ENCODE data around the gene SSBP4. TPM values are rescaled to one million over a fixed set of nuclear protein-coding genes. Genes with fewer than 3 reads are reported as not detected.
A peak's percentile ranks its signal among the peaks of the same experiment; 100 is the strongest.

The SSBP4 gene
- total and polyA plus RNA-seq, 2 experiments from 2014 or later, result 44.4 to 52.0 TPM

DNA sequence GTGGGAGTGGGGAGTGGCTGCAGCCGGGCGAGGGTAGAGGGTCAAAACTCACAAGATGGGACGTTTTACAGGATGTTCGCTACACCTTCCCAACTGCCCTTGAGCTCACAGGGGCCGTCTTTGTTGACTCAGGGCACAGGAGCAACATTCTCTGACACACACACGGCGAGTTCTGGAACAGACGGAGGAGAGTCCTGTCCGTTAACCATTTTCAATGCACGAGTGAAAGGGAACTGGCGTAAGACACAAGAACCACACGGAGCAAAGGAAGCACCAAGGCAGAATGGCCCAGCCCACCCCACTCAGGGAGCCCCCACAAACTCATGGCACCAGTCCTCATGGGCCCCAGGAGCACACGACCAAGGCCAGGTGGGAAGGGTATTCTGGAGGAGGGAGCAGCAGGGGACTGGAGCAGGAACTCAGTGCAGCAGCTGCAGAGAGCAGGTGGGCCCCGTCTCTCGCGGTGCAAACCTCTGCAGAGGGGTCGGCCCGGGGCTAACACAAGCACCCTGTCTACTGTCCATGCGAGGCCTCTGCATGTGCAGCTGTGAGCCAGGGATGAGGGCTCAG, 56.6 kb downstream of the SSBP4 start:
- TF ChIP-seq, protein P1, sequence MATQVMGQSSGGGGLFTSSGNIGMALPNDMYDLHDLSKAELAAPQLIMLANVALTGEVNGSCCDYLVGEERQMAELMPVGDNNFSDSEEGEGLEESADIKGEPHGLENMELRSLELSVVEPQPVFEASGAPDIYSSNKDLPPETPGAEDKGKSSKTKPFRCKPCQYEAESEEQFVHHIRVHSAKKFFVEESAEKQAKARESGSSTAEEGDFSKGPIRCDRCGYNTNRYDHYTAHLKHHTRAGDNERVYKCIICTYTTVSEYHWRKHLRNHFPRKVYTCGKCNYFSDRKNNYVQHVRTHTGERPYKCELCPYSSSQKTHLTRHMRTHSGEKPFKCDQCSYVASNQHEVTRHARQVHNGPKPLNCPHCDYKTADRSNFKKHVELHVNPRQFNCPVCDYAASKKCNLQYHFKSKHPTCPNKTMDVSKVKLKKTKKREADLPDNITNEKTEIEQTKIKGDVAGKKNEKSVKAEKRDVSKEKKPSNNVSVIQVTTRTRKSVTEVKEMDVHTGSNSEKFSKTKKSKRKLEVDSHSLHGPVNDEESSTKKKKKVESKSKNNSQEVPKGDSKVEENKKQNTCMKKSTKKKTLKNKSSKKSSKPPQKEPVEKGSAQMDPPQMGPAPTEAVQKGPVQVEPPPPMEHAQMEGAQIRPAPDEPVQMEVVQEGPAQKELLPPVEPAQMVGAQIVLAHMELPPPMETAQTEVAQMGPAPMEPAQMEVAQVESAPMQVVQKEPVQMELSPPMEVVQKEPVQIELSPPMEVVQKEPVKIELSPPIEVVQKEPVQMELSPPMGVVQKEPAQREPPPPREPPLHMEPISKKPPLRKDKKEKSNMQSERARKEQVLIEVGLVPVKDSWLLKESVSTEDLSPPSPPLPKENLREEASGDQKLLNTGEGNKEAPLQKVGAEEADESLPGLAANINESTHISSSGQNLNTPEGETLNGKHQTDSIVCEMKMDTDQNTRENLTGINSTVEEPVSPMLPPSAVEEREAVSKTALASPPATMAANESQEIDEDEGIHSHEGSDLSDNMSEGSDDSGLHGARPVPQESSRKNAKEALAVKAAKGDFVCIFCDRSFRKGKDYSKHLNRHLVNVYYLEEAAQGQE (IDR thresholded peaks at IDR 0.05; ENCODE audit: unreplicated experiment), result no peak
- TF ChIP-seq, protein P2, sequence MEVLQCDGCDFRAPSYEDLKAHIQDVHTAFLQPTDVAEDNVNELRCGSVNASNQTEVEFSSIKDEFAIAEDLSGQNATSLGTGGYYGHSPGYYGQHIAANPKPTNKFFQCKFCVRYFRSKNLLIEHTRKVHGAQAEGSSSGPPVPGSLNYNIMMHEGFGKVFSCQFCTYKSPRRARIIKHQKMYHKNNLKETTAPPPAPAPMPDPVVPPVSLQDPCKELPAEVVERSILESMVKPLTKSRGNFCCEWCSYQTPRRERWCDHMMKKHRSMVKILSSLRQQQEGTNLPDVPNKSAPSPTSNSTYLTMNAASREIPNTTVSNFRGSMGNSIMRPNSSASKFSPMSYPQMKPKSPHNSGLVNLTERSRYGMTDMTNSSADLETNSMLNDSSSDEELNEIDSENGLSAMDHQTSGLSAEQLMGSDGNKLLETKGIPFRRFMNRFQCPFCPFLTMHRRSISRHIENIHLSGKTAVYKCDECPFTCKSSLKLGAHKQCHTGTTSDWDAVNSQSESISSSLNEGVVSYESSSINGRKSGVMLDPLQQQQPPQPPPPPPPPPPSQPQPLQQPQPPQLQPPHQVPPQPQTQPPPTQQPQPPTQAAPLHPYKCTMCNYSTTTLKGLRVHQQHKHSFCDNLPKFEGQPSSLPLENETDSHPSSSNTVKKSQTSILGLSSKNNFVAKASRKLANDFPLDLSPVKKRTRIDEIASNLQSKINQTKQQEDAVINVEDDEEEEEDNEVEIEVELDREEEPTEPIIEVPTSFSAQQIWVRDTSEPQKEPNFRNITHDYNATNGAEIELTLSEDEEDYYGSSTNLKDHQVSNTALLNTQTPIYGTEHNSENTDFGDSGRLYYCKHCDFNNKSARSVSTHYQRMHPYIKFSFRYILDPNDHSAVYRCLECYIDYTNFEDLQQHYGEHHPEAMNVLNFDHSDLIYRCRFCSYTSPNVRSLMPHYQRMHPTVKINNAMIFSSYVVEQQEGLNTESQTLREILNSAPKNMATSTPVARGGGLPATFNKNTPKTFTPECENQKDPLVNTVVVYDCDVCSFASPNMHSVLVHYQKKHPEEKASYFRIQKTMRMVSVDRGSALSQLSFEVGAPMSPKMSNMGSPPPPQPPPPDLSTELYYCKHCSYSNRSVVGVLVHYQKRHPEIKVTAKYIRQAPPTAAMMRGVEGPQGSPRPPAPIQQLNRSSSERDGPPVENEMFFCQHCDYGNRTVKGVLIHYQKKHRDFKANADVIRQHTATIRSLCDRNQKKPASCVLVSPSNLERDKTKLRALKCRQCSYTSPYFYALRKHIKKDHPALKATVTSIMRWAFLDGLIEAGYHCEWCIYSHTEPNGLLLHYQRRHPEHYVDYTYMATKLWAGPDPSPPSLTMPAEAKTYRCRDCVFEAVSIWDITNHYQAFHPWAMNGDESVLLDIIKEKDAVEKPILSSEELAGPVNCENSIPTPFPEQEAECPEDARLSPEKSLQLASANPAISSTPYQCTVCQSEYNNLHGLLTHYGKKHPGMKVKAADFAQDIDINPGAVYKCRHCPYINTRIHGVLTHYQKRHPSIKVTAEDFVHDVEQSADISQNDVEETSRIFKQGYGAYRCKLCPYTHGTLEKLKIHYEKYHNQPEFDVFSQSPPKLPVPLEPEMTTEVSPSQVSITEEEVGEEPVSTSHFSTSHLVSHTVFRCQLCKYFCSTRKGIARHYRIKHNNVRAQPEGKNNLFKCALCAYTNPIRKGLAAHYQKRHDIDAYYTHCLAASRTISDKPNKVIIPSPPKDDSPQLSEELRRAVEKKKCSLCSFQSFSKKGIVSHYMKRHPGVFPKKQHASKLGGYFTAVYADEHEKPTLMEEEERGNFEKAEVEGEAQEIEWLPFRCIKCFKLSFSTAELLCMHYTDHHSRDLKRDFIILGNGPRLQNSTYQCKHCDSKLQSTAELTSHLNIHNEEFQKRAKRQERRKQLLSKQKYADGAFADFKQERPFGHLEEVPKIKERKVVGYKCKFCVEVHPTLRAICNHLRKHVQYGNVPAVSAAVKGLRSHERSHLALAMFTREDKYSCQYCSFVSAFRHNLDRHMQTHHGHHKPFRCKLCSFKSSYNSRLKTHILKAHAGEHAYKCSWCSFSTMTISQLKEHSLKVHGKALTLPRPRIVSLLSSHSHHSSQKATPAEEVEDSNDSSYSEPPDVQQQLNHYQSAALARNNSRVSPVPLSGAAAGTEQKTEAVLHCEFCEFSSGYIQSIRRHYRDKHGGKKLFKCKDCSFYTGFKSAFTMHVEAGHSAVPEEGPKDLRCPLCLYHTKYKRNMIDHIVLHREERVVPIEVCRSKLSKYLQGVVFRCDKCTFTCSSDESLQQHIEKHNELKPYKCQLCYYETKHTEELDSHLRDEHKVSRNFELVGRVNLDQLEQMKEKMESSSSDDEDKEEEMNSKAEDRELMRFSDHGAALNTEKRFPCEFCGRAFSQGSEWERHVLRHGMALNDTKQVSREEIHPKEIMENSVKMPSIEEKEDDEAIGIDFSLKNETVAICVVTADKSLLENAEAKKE (CRISPR knock-in tag; IDR thresholded peaks at IDR 0.05), result no peak
- TF ChIP-seq JUNB (IDR thresholded peaks at IDR 0.05; ENCODE audit: unreplicated experiment) (no peak), CREB1 (CRISPR knock-in tag; IDR thresholded peaks at IDR 0.05; ENCODE audit: low read depth) (no peak), POLR2AphosphoS5 (IDR thresholded peaks at IDR 0.05; ENCODE audit: low read depth) (no peak), EZH2phosphoT487 (IDR thresholded peaks at IDR 0.05; ENCODE audit: unreplicated experiment) (no peak), STAT1 (IDR thresholded peaks at IDR 0.05; ENCODE audit: unreplicated experiment) (no peak)
- TF ChIP-seq, protein P3, sequence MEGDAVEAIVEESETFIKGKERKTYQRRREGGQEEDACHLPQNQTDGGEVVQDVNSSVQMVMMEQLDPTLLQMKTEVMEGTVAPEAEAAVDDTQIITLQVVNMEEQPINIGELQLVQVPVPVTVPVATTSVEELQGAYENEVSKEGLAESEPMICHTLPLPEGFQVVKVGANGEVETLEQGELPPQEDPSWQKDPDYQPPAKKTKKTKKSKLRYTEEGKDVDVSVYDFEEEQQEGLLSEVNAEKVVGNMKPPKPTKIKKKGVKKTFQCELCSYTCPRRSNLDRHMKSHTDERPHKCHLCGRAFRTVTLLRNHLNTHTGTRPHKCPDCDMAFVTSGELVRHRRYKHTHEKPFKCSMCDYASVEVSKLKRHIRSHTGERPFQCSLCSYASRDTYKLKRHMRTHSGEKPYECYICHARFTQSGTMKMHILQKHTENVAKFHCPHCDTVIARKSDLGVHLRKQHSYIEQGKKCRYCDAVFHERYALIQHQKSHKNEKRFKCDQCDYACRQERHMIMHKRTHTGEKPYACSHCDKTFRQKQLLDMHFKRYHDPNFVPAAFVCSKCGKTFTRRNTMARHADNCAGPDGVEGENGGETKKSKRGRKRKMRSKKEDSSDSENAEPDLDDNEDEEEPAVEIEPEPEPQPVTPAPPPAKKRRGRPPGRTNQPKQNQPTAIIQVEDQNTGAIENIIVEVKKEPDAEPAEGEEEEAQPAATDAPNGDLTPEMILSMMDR (conservative IDR thresholded peaks at IDR 0.05; ENCODE audit: low read depth in 2 of 2), result no peak
- no peak overlapping the region for H3K27ac ChIP-seq (ENCODE audit: low read depth)
- Mint-ChIP-seq H3K4me3 (no peak overlapping the region; the same call in 2 of the 3 replicates), H3K9me3 (no peaks in the 10 kb centered on the region), H3K27ac (peak overlapping the region; percentile 17; the same call in 1 of the 2 replicates), H3K4me1 (peaks cover 25% of the 10 kb centered on the region), H3K27me3 (ENCODE audit: insufficient read depth, low read depth, poor library complexity) (peaks cover 27% of the 10 kb centered on the region), H3K36me3 (ENCODE audit: low read depth) (no peaks in the 10 kb centered on the region; the same call in 2 of the 3 replicates)
- no peak overlapping the region for H2AFZ ChIP-seq
- DNase-seq (ENCODE audit: low spot score) (no peak), ATAC-seq (no peak)
- H4K20me1 ChIP-seq (replicated peaks; ENCODE audit: insufficient read depth), result no peaks in the 10 kb centered on the region; the same call in 1 of the 2 replicates
- H3K4me3 ChIP-seq, result no peak overlapping the region
- H3K36me3 ChIP-seq (ENCODE audit: insufficient read depth), result no peaks in the 10 kb centered on the region
- H3K27me3 ChIP-seq (ENCODE audit: insufficient read depth), result no peaks in the 10 kb centered on the region
- no peak overlapping the region for H3K4me2 ChIP-seq
- H3K9me2 ChIP-seq (ENCODE audit: insufficient read depth), result no peaks in the 10 kb centered on the region
- peaks cover 25% of the 10 kb centered on the region for H3K79me2 ChIP-seq (replicated peaks; ENCODE audit: insufficient read depth)
- H3K4me1 ChIP-seq (ENCODE audit: insufficient read depth), result no peaks in the 10 kb centered on the region
- H3F3A ChIP-seq (replicated peaks; ENCODE audit: low read depth), result peaks cover 10% of the 10 kb centered on the region; the same call in 1 of the 2 replicates
